ENCODE measurements around the gene CBX7. TPM values are rescaled to one million over a fixed set of nuclear protein-coding genes. Genes with fewer than 3 reads are reported as not detected.

CBX7 gene
- total RNA-seq, 1 donor from 2014 or later, result 7.7 TPM

- Mint-ChIP-seq H3K27ac (no peak overlapping the region), H3K4me1 (ENCODE audit: low read depth) (peaks cover 6% of the 10 kb centered on the region), H3K27me3 (peaks cover 7% of the 10 kb centered on the region), H3K4me3 (ENCODE audit: low read depth) (no peak overlapping the region), H3K36me3 (ENCODE audit: insufficient read depth) (no peaks in the 10 kb centered on the region), H3K9me3 (ENCODE audit: low read depth) (no peaks in the 10 kb centered on the region)
- no peak for DNase-seq (ENCODE audit: low spot score, unreplicated experiment)
- TF ChIP-seq CTCF (IDR thresholded peaks at IDR 0.05; ENCODE audit: unreplicated experiment), result no peak
Measured at GRCh38 chr22:39091126-39092081, 61.1 kb downstream of the CBX7 start.

- Mint-ChIP-seq H3K27ac (no peak overlapping the region), H3K9me3 (ENCODE audit: low read depth) (no peaks in the 10 kb centered on the region), H3K4me3 (ENCODE audit: low read depth) (no peak overlapping the region), H3K27me3 (peaks cover 10% of the 10 kb centered on the region), H3K36me3 (ENCODE audit: insufficient read depth) (no peaks in the 10 kb centered on the region), H3K4me1 (ENCODE audit: low read depth) (peaks cover 6% of the 10 kb centered on the region)
- DNase-seq (ENCODE audit: low spot score, unreplicated experiment), result no peak
- no peak for TF ChIP-seq CTCF (IDR thresholded peaks at IDR 0.05; ENCODE audit: unreplicated experiment)
Measured at GRCh38 chr22:39090426-39091064, 61.9 kb downstream of the CBX7 start.

GRCh38 chr22:39089928-39090327 lies 62.6 kb downstream of the CBX7 start:
- H3K27me3 Mint-ChIP-seq, result peaks cover 10% of the 10 kb centered on the region
- H3K27ac Mint-ChIP-seq, result no peak overlapping the region
- H3K4me1 Mint-ChIP-seq (ENCODE audit: low read depth), result peaks cover 6% of the 10 kb centered on the region
- H3K9me3 Mint-ChIP-seq (ENCODE audit: low read depth), result no peaks in the 10 kb centered on the region
- TF ChIP-seq CTCF (IDR thresholded peaks at IDR 0.05; ENCODE audit: unreplicated experiment), result no peak
- H3K36me3 Mint-ChIP-seq (ENCODE audit: insufficient read depth), result no peaks in the 10 kb centered on the region
- H3K4me3 Mint-ChIP-seq (ENCODE audit: low read depth), result no peak overlapping the region
- DNase-seq (ENCODE audit: low spot score, unreplicated experiment), result no peak

DNA sequence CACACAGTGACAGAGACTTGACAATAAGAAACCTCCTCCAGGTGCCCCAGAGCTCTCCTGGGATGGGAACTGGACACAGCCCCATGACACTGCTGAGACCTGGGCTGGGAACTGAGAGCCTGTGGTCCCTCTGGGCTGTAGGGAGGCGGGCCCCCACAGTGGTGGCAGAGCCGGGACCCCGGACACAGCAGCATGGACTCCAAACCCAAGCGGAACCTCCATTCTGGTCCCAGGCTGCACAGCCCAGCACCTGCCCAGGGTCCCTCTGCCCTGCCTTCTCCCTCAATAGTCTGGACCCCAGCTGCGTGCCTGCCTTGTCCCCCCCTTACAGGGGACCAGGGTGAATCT lies 63.8 kb downstream of the CBX7 start:
- Mint-ChIP-seq H3K27me3 (peaks cover 10% of the 10 kb centered on the region), H3K4me3 (ENCODE audit: low read depth) (no peak overlapping the region), H3K27ac (no peak overlapping the region), H3K36me3 (ENCODE audit: insufficient read depth) (no peaks in the 10 kb centered on the region), H3K9me3 (ENCODE audit: low read depth) (no peaks in the 10 kb centered on the region), H3K4me1 (ENCODE audit: low read depth) (peaks cover 6% of the 10 kb centered on the region)
- DNase-seq (ENCODE audit: low spot score, unreplicated experiment), result no peak
- TF ChIP-seq CTCF (IDR thresholded peaks at IDR 0.05; ENCODE audit: unreplicated experiment), result no peak

DNA sequence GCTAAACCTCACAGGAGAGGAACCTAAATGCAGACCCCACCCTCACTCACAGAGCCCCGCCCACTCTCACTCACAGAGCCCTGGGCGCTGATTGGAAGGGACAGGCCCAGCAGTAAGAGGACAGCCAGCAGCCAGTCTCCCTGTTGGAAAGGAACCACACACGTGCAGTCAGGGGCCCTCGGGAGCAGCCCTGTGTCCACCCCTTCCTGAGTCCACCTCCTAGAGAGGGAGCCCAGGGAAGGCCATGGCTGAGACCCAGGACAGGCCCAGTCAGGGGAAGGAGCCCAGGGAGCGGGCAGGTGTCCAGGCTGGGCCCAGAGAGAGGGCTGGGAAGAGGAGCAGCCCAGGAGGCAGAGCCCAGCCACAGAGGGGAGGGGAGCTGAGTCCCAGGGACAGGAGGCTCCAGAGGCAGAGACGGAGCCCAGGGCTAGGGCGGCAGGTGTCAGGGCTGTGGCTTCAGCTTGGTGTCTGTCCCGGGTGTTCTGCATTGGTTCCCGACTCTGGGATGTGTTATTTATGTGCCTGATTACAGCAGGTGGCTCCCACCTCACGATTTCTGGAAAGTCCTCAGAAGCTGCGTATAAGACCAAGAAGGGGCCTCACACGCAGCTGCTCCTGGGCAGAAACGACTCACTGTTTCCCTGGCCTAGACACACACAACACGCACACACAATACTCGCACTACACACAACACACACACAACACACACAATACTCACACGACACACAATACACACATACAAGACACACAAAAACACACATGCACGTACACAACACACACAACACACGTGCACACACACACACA lies 64.4 kb downstream of the CBX7 start:
- Mint-ChIP-seq H3K27ac (no peak overlapping the region), H3K36me3 (ENCODE audit: insufficient read depth) (no peaks in the 10 kb centered on the region), H3K4me1 (ENCODE audit: low read depth) (peaks cover 6% of the 10 kb centered on the region), H3K4me3 (ENCODE audit: low read depth) (no peak overlapping the region), H3K27me3 (peaks cover 10% of the 10 kb centered on the region), H3K9me3 (ENCODE audit: low read depth) (no peaks in the 10 kb centered on the region)
- TF ChIP-seq CTCF (IDR thresholded peaks at IDR 0.05; ENCODE audit: unreplicated experiment), result no peak
- no peak for DNase-seq (ENCODE audit: low spot score, unreplicated experiment)

All from progenitor cell of endocrine pancreas (in vitro differentiated cells).